Panc1 (cell line): ENCODE results near the gene UBE2E1. TPM values are rescaled to one million over a fixed set of nuclear protein-coding genes. Genes with fewer than 3 reads are reported as not detected.
"Not testable (repeated sequence)": the region's sequence is repeated elsewhere in the genome, so short reads cannot be mapped to it uniquely, and the experiment has no call there.

Experiments
- ATAC-seq: fragments of 200-7000 bp; cut with Tn5 transposase; 2 replicates; pipeline ENCODE4 v1.9.1; 2020; ENCODE audit warnings: mild to moderate bottlenecking, moderate library complexity
- BruUV-seq: library from RNA; stranded (reverse); fragments of 400-500 nt; replicated peaks from 2 replicates; lab custom pipeline; 2021; lab: Mats Ljungman, UMichigan
- CTCF ChIA-PET: fragments of 300-600 bp; sonication (Branson Sonifier 250); formaldehyde crosslinking; loops from one replicate; lab custom pipeline; 2022; ENCODE audit warnings: antibody characterized with exemption; lab: Charles Lee
- POLR2A ChIA-PET: fragments of 300-600 bp; sonication (Branson Sonifier 250); formaldehyde crosslinking; loops from one replicate; lab custom pipeline; 2022; ENCODE audit warnings: antibody characterized with exemption; lab: Charles Lee
- DNase-seq: peaks from one replicate; pipeline ENCODE4 v3.0.0-alpha.2; 2010; ENCODE audit warnings: low read depth, low spot score
- H3K27ac ChIP-seq: 2 replicates; pipeline ENCODE4 v1.5.1; 2011; ENCODE audit warnings: mild to moderate bottlenecking, low read length, inconsistent platforms
- H3K27me3 ChIP-seq: fragments of 200-500 bp; sonication (Bioruptor generic); 2 replicates; pipeline ENCODE4 v1.6.0; 2014; ENCODE audit warnings: low read length, inconsistent platforms; ENCODE audit not compliant: control insufficient read depth, insufficient read depth
- H3K36me3 ChIP-seq: fragments of 200-500 bp; sonication (Bioruptor generic); 2 replicates; pipeline ENCODE4 v1.5.1; 2014; ENCODE audit warnings: inconsistent platforms, mild to moderate bottlenecking, low read length, moderate library complexity; ENCODE audit not compliant: control insufficient read depth, insufficient read depth
- H3K4me1 ChIP-seq: 2 replicates; pipeline ENCODE4 v1.5.1; 2011; ENCODE audit warnings: inconsistent platforms, mild to moderate bottlenecking, low read length, moderate library complexity; ENCODE audit not compliant: control insufficient read depth, insufficient read depth
- H3K4me3 ChIP-seq, 2 experiments: 2 replicates each; pipeline ENCODE4 v1.5.1; 2011 to 2012; ENCODE audit warnings: low read depth in 2 of 2, low read length in 2 of 2, mild to moderate bottlenecking in 2 of 2, inconsistent platforms in 1 of 2, moderate library complexity in 1 of 2
- H3K9me3 ChIP-seq: fragments of 200-500 bp; sonication (Bioruptor generic); 2 replicates; pipeline ENCODE4 v1.5.1; 2014; ENCODE audit warnings: low read depth, mild to moderate bottlenecking, inconsistent platforms, low read length, moderate library complexity; ENCODE audit not compliant: control insufficient read depth, insufficient read depth
- CTCF ChIP-seq: fragments of 450-650 bp; IDR thresholded peaks from 2 replicates; pipeline ENCODE4 v1.5.1; 2017; ENCODE audit warnings: mild to moderate bottlenecking
- POLR2AphosphoS5 ChIP-seq: IDR thresholded peaks from 2 replicates; pipeline ENCODE4 v1.6.1; 2012; ENCODE audit warnings: mild to moderate bottlenecking, low read depth, low read length, moderate library complexity
- REST ChIP-seq, 2 experiments: IDR thresholded peaks; 2 replicates each; pipeline ENCODE4 v1.6.1; 2011 to 2012; ENCODE audit warnings: low read depth in 2 of 2, control low read depth in 1 of 2, low read length in 1 of 2, mild to moderate bottlenecking in 1 of 2, moderate library complexity in 1 of 2; ENCODE audit not compliant: insufficient read depth in 1 of 2
- SIN3A ChIP-seq: IDR thresholded peaks from 2 replicates; pipeline ENCODE4 v1.6.1; 2012; ENCODE audit warnings: low read depth, mild to moderate bottlenecking, low read length, moderate library complexity, borderline replicate concordance; ENCODE audit not compliant: insufficient read depth
- TCF7L2 ChIP-seq: IDR thresholded peaks from 2 replicates; pipeline ENCODE4 v1.6.1; 2011; ENCODE audit warnings: mild to moderate bottlenecking, low read depth, low read length, inconsistent platforms
- in situ Hi-C: cut with HindIII; loops from 2 replicates; pipeline ENCODE4 v1.10.0; 2016; ENCODE audit warnings: low sequenced_read_pairs, low pct_unique_long_range_greater_than_20kb
- intact Hi-C: fragments of 100-400 bp; cut with micrococcal nuclease; formaldehyde crosslinking; loops from one replicate; pipeline ENCODE4 v1.10.0; 2022; ENCODE audit not compliant: unreplicated experiment
- total RNA-seq: library from RNA; stranded (reverse); gene quantifications from one replicate; pipeline ENCODE4 v1.2.1, GENCODE V29; 2021; ENCODE audit not compliant: unreplicated experiment

The UBE2E1 gene
- total RNA-seq, 1 experiment from 2014 or later: 127 TPM

GRCh38 chr3:23867838-23868237 lies 62.1 kb downstream of the UBE2E1 start:
- BruUV-seq: TSS peak; percentile 36
- peaks cover 33% of the 10 kb centered on the region for H3K4me1 ChIP-seq
- no peaks in the 10 kb centered on the region for H3K27me3 ChIP-seq
- ATAC-seq: no peak
- H3K9me3 ChIP-seq: no peaks in the 10 kb centered on the region
- ChIA-PET CTCF (no interaction called here), POLR2A (no interaction called here)
- intact Hi-C loops (no loop called here), in situ Hi-C loops (no loop called here)
- H3K36me3 ChIP-seq: no peaks in the 10 kb centered on the region
- DNase-seq: no peak
- no peak overlapping the region for H3K4me3 ChIP-seq
- TF ChIP-seq SIN3A (no peak), REST (IDR thresholded peaks at IDR 0.05; ENCODE audit: insufficient read depth in 1 of 2, low read depth in 2 of 2, low read length in 1 of 2) (no peak), POLR2AphosphoS5 (no peak), CTCF (no peak), TCF7L2 (no peak)
- H3K27ac ChIP-seq: peak overlapping the region; percentile 39; the same call in 1 of the 2 replicates

GRCh38 chr3:23869977-23870662 lies 64.4 kb downstream of the UBE2E1 start:
- TF ChIP-seq TCF7L2 (no peak), SIN3A (no peak), CTCF (no peak), POLR2AphosphoS5 (no peak), REST (IDR thresholded peaks at IDR 0.05; ENCODE audit: insufficient read depth in 1 of 2, low read depth in 2 of 2, low read length in 1 of 2) (no peak)
- BruUV-seq: no TSS peak
- in situ Hi-C loops: no loop called here
- Histone ChIP-seq H3K9me3 (no peaks in the 10 kb centered on the region), H3K36me3 (no peaks in the 10 kb centered on the region), H3K27me3 (no peaks in the 10 kb centered on the region), H3K27ac (no peak overlapping the region), H3K4me1 (peaks cover 27% of the 10 kb centered on the region), H3K4me3 (no peak overlapping the region)
- ChIA-PET POLR2A (interaction anchor here (0.6 kb wide), 1 partner anchor 95 kb away, joined by 11 read pairs; no protein-coding TSS in a partner anchor), CTCF (no interaction called here)
- DNase-seq (no peak), ATAC-seq (no peak)
- intact Hi-C loops: no loop called here

- BruUV-seq, H3K36me3 ChIP-seq, intact Hi-C loops, ATAC-seq, in situ Hi-C loops, H3K9me3 ChIP-seq, H3K27me3 ChIP-seq, CTCF ChIA-PET, H3K27ac ChIP-seq, H3K4me3 ChIP-seq, DNase-seq: not testable (repeated sequence)
- POLR2A ChIA-PET: interaction anchor here (0.6 kb wide), 1 partner anchor 95 kb away, joined by 11 read pairs; no protein-coding TSS in a partner anchor
- peaks cover 24% of the 10 kb centered on the region for H3K4me1 ChIP-seq
Observed at GRCh38 chr3:23870663-23871043, 64.9 kb downstream of the UBE2E1 start.
